ENCODE measurements around the gene GRM8.

- TF ChIP-seq POLR2AphosphoS5 (IDR thresholded peaks at IDR 0.05; ENCODE audit: low read depth, low read length) = no peak
- TF ChIP-seq CTCF (IDR thresholded peaks at IDR 0.05) = no peak
- no peak for TF ChIP-seq SIN3A (IDR thresholded peaks at IDR 0.05; ENCODE audit: borderline replicate concordance, insufficient read depth, low read depth, low read length)
- no peak for TF ChIP-seq TCF7L2 (IDR thresholded peaks at IDR 0.05; ENCODE audit: low read depth, low read length)
- no peak for TF ChIP-seq REST (IDR thresholded peaks at IDR 0.05; ENCODE audit: insufficient read depth in 1 of 2, low read depth in 2 of 2, low read length in 1 of 2)
Observed at GRCh38 chr7:126424985-126425384, 827.8 kb downstream of the GRM8 start.
